ENCODE data around the gene ASCL2.

- TF ChIP-seq CTCF (IDR thresholded peaks at IDR 0.05) (no peak), POLR2A (IDR thresholded peaks at IDR 0.05) (no peak)
Observed at GRCh38 chr11:2290351-2290841, 20.0 kb upstream of the ASCL2 start.

Measured in uterus (tissue), 2 donors.